HepG2 (cell line): ENCODE data around the gene SOAT2. TPM values are rescaled to one million over a fixed set of nuclear protein-coding genes. Genes with fewer than 3 reads are reported as not detected.
A peak's percentile ranks its signal among the peaks of the same experiment; 100 is the strongest.

Source experiments
- BCLAF1 ChIP-seq: fragments of 450-650 bp; IDR thresholded peaks from 2 replicates; pipeline ENCODE4 v1.6.1; 2017; ENCODE audit warnings: mild to moderate bottlenecking
- HIC2 ChIP-seq: sonication (generic); formaldehyde crosslinking; IDR thresholded peaks from 2 replicates; pipeline ENCODE4 v1.9.0; 2022; ENCODE audit warnings: low read depth, missing genetic modification reagents
- HNRNPLL ChIP-seq: fragments of 200-400 bp; formaldehyde crosslinking; IDR thresholded peaks from 2 replicates; pipeline ENCODE4 v1.6.1; 2017; ENCODE audit warnings: mild to moderate bottlenecking, low read depth, low read length; ENCODE audit not compliant: poor library complexity, severe bottlenecking
- HOXA9 ChIP-seq: sonication (generic); formaldehyde crosslinking; IDR thresholded peaks from 2 replicates; pipeline ENCODE4 v1.8.1; 2022; ENCODE audit warnings: missing genetic modification reagents, mild to moderate bottlenecking, moderate library complexity, borderline replicate concordance
- ISL2 ChIP-seq: sonication (generic); formaldehyde crosslinking; IDR thresholded peaks from 2 replicates; pipeline ENCODE4 v1.5.0; 2020; ENCODE audit warnings: missing genetic modification reagents
- MTF2 ChIP-seq: sonication (generic); formaldehyde crosslinking; IDR thresholded peaks from 2 replicates; pipeline ENCODE4 v1.5.0; 2020; ENCODE audit warnings: missing genetic modification reagents, borderline replicate concordance
- NCOR1 ChIP-seq: fragments of 200-600 bp; sonication (generic); IDR thresholded peaks from 2 replicates; pipeline ENCODE4 v1.7.0; 2017; ENCODE audit warnings: antibody characterized with exemption, low read length, borderline replicate concordance
- NR2F2 ChIP-seq: IDR thresholded peaks from 2 replicates; pipeline ENCODE4 v1.6.1; 2012; ENCODE audit warnings: low read depth, inconsistent platforms, borderline replicate concordance
- PAXIP1 ChIP-seq: sonication (generic); formaldehyde crosslinking; conservative IDR thresholded peaks from 2 replicates; pipeline ENCODE4 v1.4.0; 2020; ENCODE audit warnings: mild to moderate bottlenecking, missing genetic modification reagents, moderate library complexity
- REXO4 ChIP-seq: sonication (generic); formaldehyde crosslinking; IDR thresholded peaks from 2 replicates; pipeline ENCODE4 v1.8.0; 2022; ENCODE audit warnings: missing genetic modification reagents, mild to moderate bottlenecking, borderline replicate concordance
- RXRB ChIP-seq: IDR thresholded peaks from 2 replicates; pipeline ENCODE4 v1.6.1; 2016; ENCODE audit warnings: borderline replicate concordance, missing genetic modification reagents, missing compliant biosample characterization
- TP53 ChIP-seq: sonication (generic); formaldehyde crosslinking; conservative IDR thresholded peaks from 2 replicates; pipeline ENCODE4 v1.4.0; 2020; ENCODE audit warnings: missing genetic modification reagents
- TRIM22 ChIP-seq: fragments of 450-650 bp; IDR thresholded peaks from 2 replicates; pipeline ENCODE4 v1.6.1; 2017
- TRIM24 ChIP-seq: sonication (generic); formaldehyde crosslinking; IDR thresholded peaks from 2 replicates; pipeline ENCODE4 v1.8.0; 2022; ENCODE audit warnings: mild to moderate bottlenecking, missing genetic modification reagents
- ZBTB7B ChIP-seq: sonication (generic); formaldehyde crosslinking; IDR thresholded peaks from 2 replicates; pipeline ENCODE4 v1.4.0; 2020; ENCODE audit warnings: missing genetic modification reagents
- ZNF121 ChIP-seq: sonication (generic); formaldehyde crosslinking; IDR thresholded peaks from 2 replicates; pipeline ENCODE4 v1.5.0; 2020; ENCODE audit warnings: mild to moderate bottlenecking, missing genetic modification reagents
- ZNF451 ChIP-seq: sonication (generic); formaldehyde crosslinking; IDR thresholded peaks from 2 replicates; pipeline ENCODE4 v1.5.0; 2020; ENCODE audit warnings: mild to moderate bottlenecking, missing genetic modification reagents
- ZNF510 ChIP-seq: sonication (generic); formaldehyde crosslinking; IDR thresholded peaks from 2 replicates; pipeline ENCODE4 v1.4.0; 2020; ENCODE audit warnings: low read depth, mild to moderate bottlenecking, missing genetic modification reagents
- ZNF570 ChIP-seq: sonication (generic); formaldehyde crosslinking; IDR thresholded peaks from 2 replicates; pipeline ENCODE4 v1.4.0; 2020; ENCODE audit warnings: mild to moderate bottlenecking, missing genetic modification reagents, borderline replicate concordance
- ZNF644 ChIP-seq: IDR thresholded peaks from 2 replicates; pipeline ENCODE4 v1.6.1; 2016; ENCODE audit warnings: low read depth
- ZNF703 ChIP-seq: sonication (generic); formaldehyde crosslinking; IDR thresholded peaks from 2 replicates; pipeline ENCODE4 v1.5.1; 2020; ENCODE audit warnings: missing genetic modification reagents, mild to moderate bottlenecking, moderate library complexity, borderline replicate concordance
- ZNF720 ChIP-seq: sonication (generic); formaldehyde crosslinking; IDR thresholded peaks from 2 replicates; pipeline ENCODE4 v1.4.0; 2020; ENCODE audit warnings: missing genetic modification reagents
- polyA plus RNA-seq, 8 experiments: library from polyadenylated mRNA; depleted of rRNA in 3 of 8; stranded (reverse) in 7 of 8; unstranded in 1 of 8; fragments of >200 nt; fragmentation: Illumina TruSeq in 4 of 8; extraction: Trizol in 4 of 8; gene quantifications; 2 replicates each; pipeline versions ENCODE4 v1.2.1 to v1.2.3, GENCODE V29; 2011 to 2016; ENCODE audit warnings: low read depth in 4 of 8, missing spikeins in 1 of 8, mixed read lengths in 1 of 8; ENCODE audit not compliant: insufficient read depth in 1 of 8
- total RNA-seq, 5 experiments: library from RNA; depleted of rRNA; stranded (reverse); fragments of >200 nt; fragmentation: Illumina TruSeq; extraction: Trizol; gene quantifications; 2 replicates each; pipeline ENCODE4 v1.2.3, GENCODE V29; 2016; ENCODE audit warnings: low read depth in 1 of 5

The SOAT2 gene
- total and polyA plus RNA-seq, 2 of the 13 experiments (the other 11 are each of a cell fraction or from before 2014, with no cell fraction given) = 14.9 to 108 TPM

GRCh38 chr12:53103860-53104305 is 597 bp downstream of the SOAT2 start (continued):
- TF ChIP-seq HNRNPLL (no peak), HIC2 (no peak), RXRB (CRISPR knock-in tag) (peak; percentile 90), TRIM22 (no peak), NR2F2 (peak; percentile 97), ZNF510 (CRISPR knock-in tag) (no peak), ZNF644 (CRISPR knock-in tag) (0 out of 2 replicates have a peak, but pooled peaks have one; percentile 16), REXO4 (CRISPR knock-in tag) (no peak), ISL2 (CRISPR knock-in tag) (0 out of 2 replicates have a peak, but pooled peaks have one; percentile 45), TRIM24 (CRISPR knock-in tag) (peak; percentile 79; the same call in 1 of the 2 replicates), ZNF121 (CRISPR knock-in tag) (no peak), BCLAF1 (no peak), MTF2 (CRISPR knock-in tag) (no peak), ZNF451 (CRISPR knock-in tag) (no peak), HOXA9 (no peak), PAXIP1 (CRISPR knock-in tag) (peak; percentile 87), ZNF570 (CRISPR knock-in tag) (no peak), TP53 (CRISPR knock-in tag) (no peak), NCOR1 (peak; percentile 51), ZNF720 (CRISPR knock-in tag) (no peak), ZNF703 (CRISPR knock-in tag) (no peak), ZBTB7B (CRISPR knock-in tag) (0 out of 2 replicates have a peak, but pooled peaks have one; percentile 24)
